Ishikawa (cell line): ENCODE results near the gene GRAMD1A.

Source experiments
- CEBPB ChIP-seq: IDR thresholded peaks from 2 replicates; pipeline ENCODE4 v1.6.1; 2012
- EGR1 ChIP-seq: IDR thresholded peaks from 2 replicates; pipeline ENCODE4 v1.6.1; 2012
- EP300 ChIP-seq: IDR thresholded peaks from 2 replicates; pipeline ENCODE4 v1.6.1; 2012; ENCODE audit warnings: borderline replicate concordance
- RAD21 ChIP-seq: IDR thresholded peaks from 2 replicates; pipeline ENCODE4 v1.6.1; 2012; ENCODE audit warnings: low read depth
- TAF1 ChIP-seq: IDR thresholded peaks from 2 replicates; pipeline ENCODE4 v1.6.1; 2012; ENCODE audit warnings: low read depth, mild to moderate bottlenecking
- YY1 ChIP-seq: IDR thresholded peaks from 2 replicates; pipeline ENCODE4 v1.6.1; 2012; ENCODE audit warnings: low read depth
- ZBTB7A ChIP-seq: IDR thresholded peaks from 2 replicates; pipeline ENCODE4 v1.6.1; 2012; ENCODE audit warnings: low read depth
- TF ChIP-seq, protein P1 (sequence below): IDR thresholded peaks from 2 replicates; pipeline ENCODE4 v1.6.1; 2012; ENCODE audit warnings: low read depth, mild to moderate bottlenecking
- TF ChIP-seq, protein P2 (sequence below): IDR thresholded peaks from 2 replicates; pipeline ENCODE4 v1.6.1; 2012
- TF ChIP-seq, protein P3 (sequence below): IDR thresholded peaks from 2 replicates; pipeline ENCODE4 v1.6.1; 2012

DNA sequence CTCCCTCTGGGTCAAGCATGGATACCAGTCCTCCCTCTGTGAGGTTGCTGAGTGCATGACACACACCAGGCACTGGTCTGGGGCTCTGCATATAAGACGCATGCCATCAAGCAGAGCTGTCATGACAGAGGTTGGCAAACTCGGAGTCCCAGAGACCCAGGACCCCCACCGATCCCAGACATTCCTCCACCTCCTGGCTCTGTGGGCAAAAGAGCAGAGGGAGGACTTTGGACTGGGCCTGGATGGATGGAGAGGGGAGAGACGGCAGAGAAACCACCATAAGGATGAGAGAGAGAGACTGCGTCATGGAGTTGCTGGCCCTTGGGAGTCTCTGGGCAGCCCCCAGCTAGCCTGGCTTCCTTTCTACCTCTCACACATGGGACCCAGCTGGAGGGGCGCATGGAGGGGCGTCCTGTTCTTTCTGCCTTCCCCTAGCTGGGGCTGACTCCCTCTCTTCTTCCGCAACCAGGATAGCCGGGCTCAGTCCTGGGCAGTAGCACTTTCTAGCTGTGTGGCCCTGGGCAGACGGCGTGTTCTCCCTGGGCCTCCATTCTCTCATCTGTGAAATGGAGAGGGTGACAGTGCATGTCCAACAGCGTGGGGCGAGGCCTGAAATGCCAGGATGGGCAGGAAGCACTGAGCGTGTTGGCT, 43.0 kb downstream of the GRAMD1A start:
- TF ChIP-seq RAD21 (no peak), ZBTB7A (no peak), TAF1 (no peak), CEBPB (no peak), EP300 (no peak), EGR1 (no peak), YY1 (no peak)
- TF ChIP-seq, protein P1, sequence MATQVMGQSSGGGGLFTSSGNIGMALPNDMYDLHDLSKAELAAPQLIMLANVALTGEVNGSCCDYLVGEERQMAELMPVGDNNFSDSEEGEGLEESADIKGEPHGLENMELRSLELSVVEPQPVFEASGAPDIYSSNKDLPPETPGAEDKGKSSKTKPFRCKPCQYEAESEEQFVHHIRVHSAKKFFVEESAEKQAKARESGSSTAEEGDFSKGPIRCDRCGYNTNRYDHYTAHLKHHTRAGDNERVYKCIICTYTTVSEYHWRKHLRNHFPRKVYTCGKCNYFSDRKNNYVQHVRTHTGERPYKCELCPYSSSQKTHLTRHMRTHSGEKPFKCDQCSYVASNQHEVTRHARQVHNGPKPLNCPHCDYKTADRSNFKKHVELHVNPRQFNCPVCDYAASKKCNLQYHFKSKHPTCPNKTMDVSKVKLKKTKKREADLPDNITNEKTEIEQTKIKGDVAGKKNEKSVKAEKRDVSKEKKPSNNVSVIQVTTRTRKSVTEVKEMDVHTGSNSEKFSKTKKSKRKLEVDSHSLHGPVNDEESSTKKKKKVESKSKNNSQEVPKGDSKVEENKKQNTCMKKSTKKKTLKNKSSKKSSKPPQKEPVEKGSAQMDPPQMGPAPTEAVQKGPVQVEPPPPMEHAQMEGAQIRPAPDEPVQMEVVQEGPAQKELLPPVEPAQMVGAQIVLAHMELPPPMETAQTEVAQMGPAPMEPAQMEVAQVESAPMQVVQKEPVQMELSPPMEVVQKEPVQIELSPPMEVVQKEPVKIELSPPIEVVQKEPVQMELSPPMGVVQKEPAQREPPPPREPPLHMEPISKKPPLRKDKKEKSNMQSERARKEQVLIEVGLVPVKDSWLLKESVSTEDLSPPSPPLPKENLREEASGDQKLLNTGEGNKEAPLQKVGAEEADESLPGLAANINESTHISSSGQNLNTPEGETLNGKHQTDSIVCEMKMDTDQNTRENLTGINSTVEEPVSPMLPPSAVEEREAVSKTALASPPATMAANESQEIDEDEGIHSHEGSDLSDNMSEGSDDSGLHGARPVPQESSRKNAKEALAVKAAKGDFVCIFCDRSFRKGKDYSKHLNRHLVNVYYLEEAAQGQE = no peak
- TF ChIP-seq, protein P2, sequence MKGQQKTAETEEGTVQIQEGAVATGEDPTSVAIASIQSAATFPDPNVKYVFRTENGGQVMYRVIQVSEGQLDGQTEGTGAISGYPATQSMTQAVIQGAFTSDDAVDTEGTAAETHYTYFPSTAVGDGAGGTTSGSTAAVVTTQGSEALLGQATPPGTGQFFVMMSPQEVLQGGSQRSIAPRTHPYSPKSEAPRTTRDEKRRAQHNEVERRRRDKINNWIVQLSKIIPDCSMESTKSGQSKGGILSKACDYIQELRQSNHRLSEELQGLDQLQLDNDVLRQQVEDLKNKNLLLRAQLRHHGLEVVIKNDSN = no peak
- TF ChIP-seq, protein P3, sequence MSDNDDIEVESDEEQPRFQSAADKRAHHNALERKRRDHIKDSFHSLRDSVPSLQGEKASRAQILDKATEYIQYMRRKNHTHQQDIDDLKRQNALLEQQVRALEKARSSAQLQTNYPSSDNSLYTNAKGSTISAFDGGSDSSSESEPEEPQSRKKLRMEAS = no peak
